Progenitor cell of endocrine pancreas (in vitro differentiated cells): Measurements from ENCODE around the gene MPRIP. TPM values are rescaled to one million over a fixed set of nuclear protein-coding genes. Genes with fewer than 3 reads are reported as not detected.
A peak's percentile ranks its signal among the peaks of the same experiment; 100 is the strongest.
"Not testable (repeated sequence)": the region's sequence is repeated elsewhere in the genome, so short reads cannot be mapped to it uniquely, and the experiment has no call there.

ENCODE experiments used
- DNase-seq: peaks from one replicate; pipeline ENCODE4 v3.0.0; 2021; ENCODE audit warnings: low spot score; ENCODE audit not compliant: unreplicated experiment
- H3K27ac Mint-ChIP-seq: 2 replicates; pipeline ENCODE4 v1.8.0; 2021; ENCODE audit warnings: mild to moderate bottlenecking, moderate library complexity, mixed read lengths
- H3K27me3 Mint-ChIP-seq: 2 replicates; pipeline ENCODE4 v1.8.0; 2021; ENCODE audit warnings: mixed read lengths
- H3K36me3 Mint-ChIP-seq: 2 replicates; pipeline ENCODE4 v1.8.0; 2022; ENCODE audit warnings: mixed read lengths; ENCODE audit not compliant: insufficient read depth
- H3K4me1 Mint-ChIP-seq: 2 replicates; pipeline ENCODE4 v1.8.0; 2021; ENCODE audit warnings: low read depth, mixed read lengths
- H3K4me3 Mint-ChIP-seq: 2 replicates; pipeline ENCODE4 v1.8.0; 2021; ENCODE audit warnings: low read depth, mild to moderate bottlenecking, moderate library complexity, mixed read lengths
- H3K9me3 Mint-ChIP-seq: 2 replicates; pipeline ENCODE4 v1.8.0; 2021; ENCODE audit warnings: low read depth, mixed read lengths
- total RNA-seq: library from RNA; stranded (reverse); gene quantifications from 2 replicates; pipeline ENCODE4 v1.2.1, GENCODE V29; 2021
- TF ChIP-seq, protein P1 (sequence below): fragments of 200-600 bp; sonication (generic); IDR thresholded peaks from one replicate; pipeline ENCODE4 v1.5.0; 2021; ENCODE audit warnings: antibody characterized with exemption, mild to moderate bottlenecking; ENCODE audit not compliant: unreplicated experiment

Gene MPRIP
- total RNA-seq, 1 donor from 2014 or later = 195 TPM

DNA sequence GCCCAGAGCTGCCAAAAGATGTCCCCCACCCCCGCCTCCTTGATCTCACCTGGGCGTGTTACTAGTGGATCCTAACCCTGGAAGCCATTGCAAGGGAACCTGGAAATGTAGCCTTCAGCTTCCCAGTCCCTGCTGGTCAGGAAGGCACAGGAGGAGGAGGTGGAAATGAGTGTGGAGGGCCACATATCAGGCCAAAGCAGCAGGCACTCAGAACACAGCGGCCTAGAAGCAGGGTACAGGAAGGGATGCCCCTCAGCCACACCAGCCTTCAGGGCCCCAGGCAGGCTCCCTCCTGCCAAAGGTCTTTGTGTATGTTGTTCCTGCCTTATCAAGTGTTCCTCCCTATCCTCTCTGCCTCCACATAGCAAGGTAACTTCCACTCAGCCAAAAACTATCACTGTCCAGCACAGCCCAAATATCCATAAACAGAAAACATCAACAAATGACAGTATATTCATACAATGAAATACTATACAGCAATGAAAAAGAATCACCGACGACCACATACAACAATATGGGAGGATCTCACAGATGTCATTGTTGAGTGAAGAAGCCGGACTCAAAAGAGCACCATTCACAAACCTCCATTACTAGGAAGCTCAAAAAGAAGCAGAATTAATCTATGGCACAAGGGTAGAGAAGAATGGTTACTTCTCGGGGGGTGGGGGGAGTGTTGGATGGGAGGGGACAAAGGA lies 42.2 kb upstream of the MPRIP start:
- Mint-ChIP-seq H3K4me3 (no peak overlapping the region), H3K27ac (no peak overlapping the region), H3K4me1 (no peaks in the 10 kb centered on the region), H3K36me3 (no peaks in the 10 kb centered on the region), H3K9me3 (no peaks in the 10 kb centered on the region), H3K27me3 (peaks cover 14% of the 10 kb centered on the region)
- TF ChIP-seq, protein P1, sequence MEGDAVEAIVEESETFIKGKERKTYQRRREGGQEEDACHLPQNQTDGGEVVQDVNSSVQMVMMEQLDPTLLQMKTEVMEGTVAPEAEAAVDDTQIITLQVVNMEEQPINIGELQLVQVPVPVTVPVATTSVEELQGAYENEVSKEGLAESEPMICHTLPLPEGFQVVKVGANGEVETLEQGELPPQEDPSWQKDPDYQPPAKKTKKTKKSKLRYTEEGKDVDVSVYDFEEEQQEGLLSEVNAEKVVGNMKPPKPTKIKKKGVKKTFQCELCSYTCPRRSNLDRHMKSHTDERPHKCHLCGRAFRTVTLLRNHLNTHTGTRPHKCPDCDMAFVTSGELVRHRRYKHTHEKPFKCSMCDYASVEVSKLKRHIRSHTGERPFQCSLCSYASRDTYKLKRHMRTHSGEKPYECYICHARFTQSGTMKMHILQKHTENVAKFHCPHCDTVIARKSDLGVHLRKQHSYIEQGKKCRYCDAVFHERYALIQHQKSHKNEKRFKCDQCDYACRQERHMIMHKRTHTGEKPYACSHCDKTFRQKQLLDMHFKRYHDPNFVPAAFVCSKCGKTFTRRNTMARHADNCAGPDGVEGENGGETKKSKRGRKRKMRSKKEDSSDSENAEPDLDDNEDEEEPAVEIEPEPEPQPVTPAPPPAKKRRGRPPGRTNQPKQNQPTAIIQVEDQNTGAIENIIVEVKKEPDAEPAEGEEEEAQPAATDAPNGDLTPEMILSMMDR = no peak
- DNase-seq = no peak

DNA sequence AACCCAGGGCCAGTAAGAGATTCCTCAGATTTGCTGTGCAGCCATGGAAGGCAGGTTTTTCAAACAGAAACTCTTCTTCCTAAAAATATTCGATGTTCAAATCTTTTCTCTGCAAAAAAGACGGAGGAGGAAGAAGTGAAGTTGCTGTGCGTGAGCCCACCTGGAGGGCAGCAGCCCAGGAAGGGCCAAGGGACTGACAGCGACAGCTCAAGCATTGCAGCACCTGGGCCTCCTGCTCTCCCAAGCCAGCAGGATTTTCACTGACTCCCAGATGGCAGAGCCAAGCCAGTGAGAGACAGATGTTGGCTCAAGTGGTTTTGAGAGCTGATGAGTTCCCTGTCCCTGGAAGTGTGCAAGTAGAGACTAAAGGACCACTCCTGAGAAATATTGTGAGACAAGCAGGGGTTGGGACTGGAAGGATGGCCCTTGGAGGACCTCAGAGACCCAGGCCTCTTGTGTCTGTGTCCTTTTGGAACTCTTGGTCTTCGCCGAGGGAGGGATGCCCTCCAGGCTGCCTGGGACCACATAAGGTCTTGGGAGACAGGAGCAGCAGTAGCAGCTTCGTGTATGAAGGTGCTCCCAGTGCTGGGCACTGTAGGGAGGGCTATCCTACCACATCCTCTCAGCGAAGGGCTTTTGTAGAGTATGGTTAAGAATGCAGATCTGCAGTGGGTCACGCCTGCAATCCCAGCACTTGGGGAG lies 41.0 kb upstream of the MPRIP start:
- TF ChIP-seq, protein P1 = no peak
- H3K36me3 Mint-ChIP-seq = no peaks in the 10 kb centered on the region
- H3K27ac Mint-ChIP-seq = no peak overlapping the region
- H3K9me3 Mint-ChIP-seq = no peaks in the 10 kb centered on the region
- no peak overlapping the region for H3K4me3 Mint-ChIP-seq
- no peaks in the 10 kb centered on the region for H3K4me1 Mint-ChIP-seq
- no peak for DNase-seq
- peaks cover 18% of the 10 kb centered on the region for H3K27me3 Mint-ChIP-seq

DNA sequence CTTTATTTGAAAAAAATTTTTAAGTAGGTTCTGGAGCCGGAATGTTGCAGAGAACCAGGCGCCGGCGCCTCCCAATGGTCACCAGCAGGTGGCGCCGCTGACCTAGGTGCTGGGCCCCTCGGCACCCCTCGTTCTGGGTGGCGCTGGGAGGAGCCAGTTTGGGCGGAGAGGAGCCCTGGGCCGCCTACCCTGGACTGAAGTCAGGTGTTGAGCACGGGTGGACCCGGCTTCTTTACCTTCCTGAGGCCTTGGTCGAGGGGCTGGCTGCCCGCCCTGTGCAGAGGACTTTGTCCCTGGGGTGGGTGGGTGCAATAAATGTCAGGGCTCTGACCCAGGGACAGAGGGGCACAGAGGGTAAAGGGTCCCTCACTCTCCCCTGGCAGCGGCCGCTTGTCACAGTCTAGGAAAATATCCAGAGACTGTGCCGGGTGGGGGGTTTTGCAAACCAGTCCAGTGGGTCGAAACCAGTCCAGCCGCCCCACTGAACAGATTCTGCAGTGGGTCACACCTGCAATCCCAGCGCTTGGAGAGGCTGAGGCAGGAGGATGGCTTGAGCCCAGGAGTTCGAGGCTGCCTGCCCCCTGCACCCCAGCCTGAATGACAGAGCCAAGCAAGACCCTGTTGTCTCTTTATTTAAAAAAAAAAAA lies 40.3 kb upstream of the MPRIP start:
- peak; percentile 81 for DNase-seq
- Mint-ChIP-seq H3K27me3 (peaks cover 18% of the 10 kb centered on the region), H3K27ac (no peak overlapping the region), H3K4me1 (no peaks in the 10 kb centered on the region), H3K4me3 (no peak overlapping the region), H3K36me3 (no peaks in the 10 kb centered on the region), H3K9me3 (no peaks in the 10 kb centered on the region)
- TF ChIP-seq, protein P1 = peak; percentile 99

DNA sequence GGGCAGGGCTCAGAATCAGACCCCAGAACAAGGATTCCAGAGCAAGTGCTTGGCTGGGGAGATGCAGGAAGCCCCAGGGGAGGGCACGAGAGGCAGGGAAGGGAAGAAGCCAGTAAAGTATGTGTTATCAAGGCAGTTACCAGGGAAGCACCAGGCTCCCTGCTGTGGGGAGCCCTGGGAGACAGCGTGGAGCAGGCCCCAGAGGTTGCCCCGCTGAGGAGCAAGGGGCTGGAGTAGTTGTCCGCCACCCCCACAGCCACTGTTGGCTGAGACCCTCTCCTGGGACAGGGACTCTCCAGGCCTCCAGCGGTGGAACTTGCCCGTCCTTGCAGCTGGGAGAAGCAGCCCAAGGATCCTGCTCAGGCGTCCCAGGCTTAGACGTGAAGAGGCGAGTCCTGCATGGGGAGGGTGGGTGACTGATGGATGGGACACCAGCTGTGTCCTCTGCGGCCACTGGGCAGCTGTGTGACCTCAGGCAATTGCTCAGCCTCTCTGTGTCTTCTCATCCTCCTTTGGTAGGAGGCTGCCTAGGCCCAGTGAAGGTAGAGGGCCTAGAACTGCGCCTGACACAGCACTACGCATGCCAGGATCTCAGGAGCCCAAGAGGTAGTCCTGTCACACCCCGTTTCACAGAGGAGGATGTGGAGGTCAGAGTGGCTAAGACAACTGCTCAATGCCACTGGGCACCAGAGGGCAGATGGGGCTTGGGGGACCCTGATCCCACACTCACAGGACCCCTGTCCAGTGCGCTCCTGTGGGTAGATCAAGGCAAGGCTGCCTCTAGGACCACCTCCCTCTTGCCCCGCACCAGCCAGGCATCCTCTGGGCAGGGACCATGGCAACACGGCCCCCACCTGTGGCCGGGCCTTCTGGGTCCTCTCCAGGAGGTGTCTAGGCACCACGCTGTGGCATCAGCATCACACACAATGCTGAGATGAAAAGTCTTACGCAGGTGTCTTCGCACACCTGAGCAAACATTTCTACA lies 39.2 kb upstream of the MPRIP start:
- H3K27me3 Mint-ChIP-seq = peaks cover 18% of the 10 kb centered on the region
- not testable (repeated sequence) for H3K4me1 Mint-ChIP-seq, H3K4me3 Mint-ChIP-seq, H3K9me3 Mint-ChIP-seq, H3K36me3 Mint-ChIP-seq, DNase-seq, H3K27ac Mint-ChIP-seq

DNA sequence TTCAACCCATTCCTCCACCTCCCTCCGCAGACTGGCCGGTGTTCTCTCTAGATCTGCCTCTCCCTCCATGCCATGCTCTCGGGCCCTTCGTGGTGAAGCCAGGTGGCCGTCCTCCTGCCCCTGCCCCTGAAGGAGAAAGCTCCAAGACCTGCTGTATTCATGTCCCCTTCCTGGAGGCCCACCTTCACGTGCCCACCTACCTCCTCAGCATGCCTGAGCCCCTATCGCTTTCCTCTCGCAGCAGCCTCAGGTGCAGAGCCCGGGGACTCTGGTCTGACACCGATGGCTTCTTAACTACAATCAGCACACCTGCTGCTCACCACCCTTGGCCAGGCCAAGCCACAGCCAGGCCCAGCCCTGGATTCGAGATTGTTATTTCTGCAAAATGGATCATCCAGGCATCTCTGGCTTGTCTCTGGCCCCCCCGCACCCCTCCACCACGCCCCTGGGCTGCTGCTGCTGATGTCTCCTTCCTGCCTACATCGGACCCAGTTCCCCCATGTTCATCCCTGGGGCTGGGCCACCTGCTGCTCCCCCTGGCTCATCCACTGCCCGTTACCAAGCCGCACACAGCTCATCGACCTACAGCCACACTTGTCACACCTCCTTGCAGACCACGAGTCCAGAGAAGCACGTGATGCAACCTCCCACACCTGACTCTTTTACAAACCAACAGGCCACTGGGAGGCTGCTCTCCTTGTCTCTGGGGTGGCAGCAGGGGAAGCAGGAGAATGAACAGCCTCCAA lies 37.8 kb upstream of the MPRIP start:
- Mint-ChIP-seq H3K36me3 (no peaks in the 10 kb centered on the region), H3K27ac (no peak overlapping the region), H3K4me3 (no peak overlapping the region), H3K27me3 (peaks cover 18% of the 10 kb centered on the region), H3K9me3 (no peaks in the 10 kb centered on the region), H3K4me1 (no peaks in the 10 kb centered on the region)
- DNase-seq = no peak
- TF ChIP-seq, protein P1 = no peak

DNA sequence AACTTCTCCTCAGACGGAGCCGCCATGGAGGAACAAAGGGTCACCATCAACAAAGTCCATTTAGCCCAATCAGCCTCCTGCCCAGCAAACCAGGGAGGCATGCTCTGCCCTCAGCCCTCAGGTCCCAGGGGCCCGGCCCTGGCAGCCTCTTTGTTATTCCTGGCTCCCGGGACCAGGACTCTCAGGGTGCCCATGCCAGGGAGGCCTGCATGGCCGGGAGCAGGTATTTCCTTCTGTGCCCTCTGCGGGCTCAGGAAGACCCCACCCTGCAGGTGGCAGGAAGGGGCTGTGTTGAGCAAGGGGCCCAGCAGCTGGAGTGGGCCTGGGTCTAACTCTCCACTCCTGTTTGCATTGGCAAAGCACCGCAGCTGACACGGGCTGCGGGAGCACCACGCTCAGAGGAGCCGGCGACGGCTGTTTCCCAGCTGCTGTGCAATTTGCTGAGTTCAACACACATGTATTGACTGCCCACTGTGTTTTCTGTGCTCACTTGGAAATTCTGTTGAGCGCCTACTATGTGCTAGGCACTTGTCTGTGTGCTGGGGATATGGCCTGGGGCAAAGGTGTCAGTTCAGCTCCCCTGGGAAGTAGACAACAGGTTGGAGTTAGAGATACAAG lies 37.2 kb upstream of the MPRIP start:
- not testable (repeated sequence) for DNase-seq, H3K4me1 Mint-ChIP-seq, H3K27ac Mint-ChIP-seq, H3K4me3 Mint-ChIP-seq, H3K36me3 Mint-ChIP-seq, H3K9me3 Mint-ChIP-seq
- H3K27me3 Mint-ChIP-seq = peaks cover 17% of the 10 kb centered on the region

DNA sequence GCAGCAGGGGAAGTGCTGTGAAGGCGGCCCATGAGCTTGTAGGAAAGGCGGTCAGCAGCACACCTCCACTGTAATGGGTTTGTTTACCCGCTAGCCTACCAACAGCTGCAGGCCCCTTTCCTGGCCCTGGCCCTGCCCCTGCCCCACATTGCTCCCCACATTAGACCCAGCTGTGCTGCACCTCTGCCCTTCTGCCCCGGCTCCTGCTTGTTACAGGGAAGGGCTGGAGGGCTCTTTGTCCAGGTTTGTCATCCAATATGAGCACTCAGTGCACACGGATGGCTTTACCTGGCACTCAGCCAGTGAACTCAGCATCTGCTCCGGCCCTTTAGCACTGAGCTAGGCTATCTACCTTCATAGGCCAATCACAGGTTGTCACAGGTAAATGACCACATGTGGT lies 34.4 kb upstream of the MPRIP start:
- H3K36me3 Mint-ChIP-seq, H3K4me3 Mint-ChIP-seq, H3K4me1 Mint-ChIP-seq, DNase-seq, H3K9me3 Mint-ChIP-seq, H3K27ac Mint-ChIP-seq: not testable (repeated sequence)
- peaks cover 15% of the 10 kb centered on the region for H3K27me3 Mint-ChIP-seq
